GM18873 (cell line): Measurements from ENCODE around the gene ZNF746.
"Not testable (repeated sequence)": the region's sequence is repeated elsewhere in the genome, so short reads cannot be mapped to it uniquely, and the experiment has no call there.

ENCODE experiments used
- ATAC-seq: cut with Tn5 transposase; IDR thresholded peaks from one replicate; pipeline ENCODE4 v1.9.1; 2021; ENCODE audit warnings: mild to moderate bottlenecking, moderate library complexity, moderate number of reproducible peaks; ENCODE audit not compliant: unreplicated experiment, low FRiP score

ZNF746 gene

DNA sequence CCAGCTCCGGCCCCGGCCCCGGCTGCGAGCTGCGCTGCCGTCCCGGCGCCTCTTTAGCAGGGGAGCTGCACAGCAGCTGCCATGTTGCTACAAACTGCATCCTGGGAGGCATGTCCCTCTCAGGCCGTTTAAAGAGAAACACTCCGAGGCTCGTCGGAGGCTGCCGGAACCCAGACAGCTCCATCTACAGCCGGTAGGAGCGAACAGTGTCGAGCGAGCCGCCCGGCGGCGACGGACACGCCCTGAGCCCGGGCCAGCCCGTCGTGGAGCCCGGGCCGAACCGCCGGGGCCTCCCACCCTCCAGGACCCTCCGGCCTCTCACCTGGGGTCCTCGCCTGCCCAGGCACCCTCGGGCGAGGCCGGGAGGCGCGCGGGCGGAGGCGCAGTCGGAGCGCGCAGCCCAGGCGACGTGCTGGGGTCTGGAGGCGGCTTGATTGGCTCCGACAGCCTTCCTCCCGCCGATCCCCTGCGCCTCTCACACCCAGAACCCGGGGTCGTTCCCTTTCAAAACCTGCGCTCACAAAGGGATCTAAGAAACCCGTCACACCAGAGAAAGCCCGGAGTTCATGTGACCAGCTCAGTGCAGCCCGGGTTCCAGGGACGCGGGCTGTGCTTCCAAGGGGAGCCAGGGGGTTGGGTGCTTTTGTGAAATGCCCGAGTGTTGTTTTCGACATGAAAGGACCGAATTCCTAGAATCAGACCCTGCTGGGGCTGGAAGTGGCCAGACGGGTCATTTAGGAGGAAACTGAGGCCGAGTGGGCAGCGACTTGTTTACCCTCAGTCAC, 36.9 kb downstream of the ZNF746 start, which contains the start of gene ZNF777:
TSS of gene ZNF777 (minus strand) at position 570 of the 785 bp plus-strand sequence. CDS start 5,040 bp downstream, outside the sequence.
- ATAC-seq: peak; percentile 97

DNA sequence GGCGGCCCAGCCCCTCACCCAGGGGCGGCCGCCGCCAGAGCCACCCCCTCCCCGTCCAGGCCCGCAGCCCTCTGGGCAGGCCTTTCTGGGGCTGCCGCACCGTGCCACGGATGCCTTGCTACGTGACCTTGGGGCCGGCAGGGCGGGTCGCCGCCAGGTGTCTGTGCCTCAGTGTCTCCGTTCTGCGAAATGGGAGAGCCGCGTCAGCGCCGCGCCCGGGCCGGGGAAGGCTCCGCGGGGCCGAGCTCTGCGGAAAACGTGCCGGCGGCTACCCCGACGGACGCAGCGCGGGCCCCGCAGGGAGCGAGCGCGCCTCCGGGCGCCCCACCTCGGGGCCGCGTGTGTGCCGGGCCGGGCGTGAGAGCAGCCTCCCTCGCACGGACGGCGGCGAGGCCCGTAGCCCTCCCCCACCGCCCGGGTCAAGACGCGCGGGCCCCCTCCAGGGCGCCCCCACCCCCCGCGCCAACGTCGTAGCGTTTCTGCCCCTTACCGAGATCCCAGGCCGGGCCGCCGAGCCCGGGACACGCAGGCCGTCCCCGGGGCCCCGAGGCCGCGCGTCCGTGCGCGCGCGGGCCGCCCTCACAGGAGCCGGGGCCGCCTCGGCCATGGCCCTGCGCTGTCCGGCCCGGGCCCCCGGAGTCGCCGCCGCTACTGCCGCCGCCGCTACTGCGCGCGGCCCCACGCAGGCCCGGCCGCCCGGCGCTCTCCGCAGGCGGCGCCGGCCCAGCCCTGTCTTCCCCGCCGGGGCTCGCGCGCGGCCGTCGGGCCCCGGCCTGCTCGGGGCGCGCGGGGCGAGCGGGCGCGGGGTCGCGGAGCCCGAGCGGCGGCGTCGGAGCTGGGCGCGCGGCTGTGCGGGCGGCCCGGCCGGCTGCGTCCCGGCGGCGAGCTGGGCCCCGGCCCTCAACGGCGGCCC, 37.8 kb downstream of the ZNF746 start:
- ATAC-seq: peak; percentile 21

DNA sequence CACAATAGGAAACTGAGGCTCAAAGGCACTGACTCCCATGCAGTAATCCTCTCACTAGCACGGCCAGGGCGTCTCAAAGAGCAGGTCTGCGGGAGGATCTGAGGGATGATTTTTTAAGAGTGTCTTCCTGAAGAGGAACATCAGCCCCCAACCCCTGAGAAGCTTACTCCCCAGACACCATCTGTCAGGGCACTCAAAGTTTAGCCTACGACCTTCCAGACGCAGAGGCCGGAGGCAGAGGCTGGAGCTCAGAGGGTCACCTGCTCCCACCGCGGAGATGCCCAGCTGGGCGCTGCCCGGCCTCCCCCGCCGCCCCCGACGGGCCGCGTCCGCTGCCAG, 38.4 kb downstream of the ZNF746 start:
- ATAC-seq: no peak

DNA sequence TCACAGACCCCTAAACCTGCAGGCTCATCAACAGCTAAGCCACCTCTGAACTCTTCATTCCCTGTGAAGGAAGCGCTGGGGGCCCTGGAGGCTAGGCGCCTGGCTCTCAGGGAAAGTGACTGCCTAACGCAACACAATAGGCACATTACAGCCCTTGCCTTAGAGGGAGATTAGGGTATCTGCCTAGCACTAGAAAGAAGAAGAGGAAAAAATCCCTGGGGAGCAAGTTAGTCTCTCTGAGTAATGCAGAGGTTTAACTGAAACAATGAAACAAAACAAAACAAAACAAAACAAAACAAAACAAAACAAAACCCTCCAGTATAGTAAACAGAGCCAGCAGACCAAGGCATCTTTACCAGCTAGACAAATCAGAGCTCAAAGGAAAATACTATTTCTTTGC, 39.4 kb downstream of the ZNF746 start:
- no peak for ATAC-seq

DNA sequence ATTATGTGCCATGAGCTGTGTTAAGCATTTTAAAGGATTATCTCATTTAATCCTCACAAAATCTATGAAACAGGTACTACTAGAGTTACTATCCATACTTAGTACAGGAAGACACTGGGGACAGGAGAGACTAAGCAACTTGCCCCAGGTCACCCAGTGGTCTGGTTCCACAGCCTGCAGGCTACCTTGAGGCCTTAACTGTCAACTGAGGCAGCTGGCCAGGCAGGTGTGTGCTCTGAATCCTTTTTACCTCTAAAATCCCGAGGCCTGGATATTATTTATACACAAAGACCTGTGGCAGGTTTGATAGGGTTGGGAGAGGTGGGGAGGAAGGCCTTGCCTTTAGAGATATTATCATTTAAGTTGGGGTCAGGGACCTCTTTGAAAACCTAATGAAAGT, 39.8 kb downstream of the ZNF746 start:
- no peak for ATAC-seq

DNA sequence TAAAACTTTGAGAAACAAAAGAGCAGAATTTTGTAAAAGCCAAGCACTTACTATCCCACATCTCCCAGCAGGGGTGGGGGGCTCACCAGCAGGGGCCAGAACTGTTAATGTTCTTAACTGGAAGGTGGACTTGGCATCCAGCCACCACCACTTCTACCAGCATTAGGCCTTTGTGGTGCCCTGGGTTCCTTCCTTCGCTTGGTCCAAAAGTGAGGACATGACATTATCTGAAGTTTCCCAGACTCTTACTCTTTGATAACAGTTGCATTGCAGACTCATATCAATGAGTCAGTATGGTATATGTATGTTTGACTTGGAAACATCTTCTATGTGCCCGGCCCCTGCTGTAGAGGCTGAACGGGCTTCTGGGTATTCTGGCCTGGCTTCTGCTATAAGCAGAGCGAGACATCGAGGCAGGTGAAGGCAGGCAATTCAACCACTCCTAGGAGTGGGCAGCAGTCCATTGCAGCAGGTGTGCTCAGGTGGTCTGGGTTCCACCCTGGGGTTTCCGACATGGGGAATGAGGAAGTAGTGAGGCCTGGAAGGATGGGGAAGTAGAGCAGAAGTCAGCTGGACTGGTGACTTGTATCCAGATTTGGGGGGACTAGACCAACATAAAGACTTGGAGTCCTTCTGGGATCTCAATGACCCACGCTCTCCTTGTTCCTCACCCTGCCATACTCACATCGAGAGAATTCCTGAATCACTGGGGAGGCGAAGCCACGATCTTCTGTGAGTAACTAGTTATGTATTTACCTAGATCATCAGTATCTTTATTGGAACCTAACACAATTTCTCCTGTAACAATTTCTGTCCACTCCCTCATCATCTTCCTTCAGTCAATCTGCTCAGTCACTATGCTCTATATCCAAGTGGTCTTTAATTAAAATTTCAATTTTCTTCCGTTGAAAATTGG, 40.8 kb downstream of the ZNF746 start:
- ATAC-seq: no peak

DNA sequence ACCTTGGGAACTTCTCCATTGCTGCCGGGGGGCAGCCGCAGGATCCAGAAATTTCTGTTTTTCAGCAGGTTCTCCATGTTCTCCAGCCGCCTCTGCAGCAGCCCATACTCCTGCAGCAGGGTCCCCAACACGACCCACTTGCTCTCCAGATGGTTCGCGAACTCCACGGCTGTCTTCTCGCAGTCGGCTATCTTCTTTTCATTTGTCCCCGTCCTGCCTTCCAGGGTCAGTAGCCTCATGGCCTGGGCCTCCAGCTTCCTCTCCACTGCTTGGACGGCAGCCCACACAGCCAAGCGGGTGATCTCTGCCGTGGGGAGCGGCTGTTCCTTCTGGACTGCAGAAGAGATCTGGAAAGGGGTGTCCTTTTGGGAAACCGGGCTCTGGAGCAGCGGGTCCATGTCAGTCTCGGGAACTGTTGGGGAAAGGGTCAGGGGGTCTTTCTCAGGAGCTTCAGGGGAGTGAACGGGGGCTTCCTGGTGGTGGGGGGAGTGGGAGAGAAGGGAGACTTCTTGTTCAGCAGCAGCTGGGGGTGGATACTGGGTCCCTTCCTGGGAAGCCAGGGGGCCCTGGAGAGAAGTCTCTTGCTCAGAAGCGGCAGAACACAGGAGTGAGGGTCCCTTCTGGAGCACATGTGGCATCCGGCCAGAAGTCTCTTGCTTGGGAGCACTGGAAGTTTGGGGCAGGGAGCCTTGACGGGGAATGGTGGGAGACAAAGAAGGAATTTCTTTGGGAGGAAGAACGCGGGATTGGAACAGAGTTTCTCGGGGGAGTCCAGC, 42.2 kb downstream of the ZNF746 start:
- ATAC-seq: no peak

DNA sequence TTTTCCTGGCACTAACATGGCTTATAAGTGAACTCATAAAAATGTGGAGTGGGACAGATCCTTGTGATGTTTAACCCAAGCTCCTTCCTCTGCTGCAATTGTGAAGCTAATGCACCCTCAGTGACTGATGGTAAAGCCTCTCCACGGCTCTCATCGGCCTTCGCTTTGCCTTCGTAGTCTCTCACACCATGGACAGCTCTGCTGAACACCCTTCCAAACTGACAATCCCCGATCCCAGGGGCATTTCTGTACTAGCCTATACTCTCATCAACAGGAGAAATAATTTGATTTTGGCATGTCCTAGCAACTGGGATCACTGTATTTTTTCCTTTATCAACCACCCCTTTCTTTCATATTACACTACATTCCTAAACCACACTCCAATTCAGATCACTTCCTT, 42.9 kb downstream of the ZNF746 start:
- no peak for ATAC-seq

DNA sequence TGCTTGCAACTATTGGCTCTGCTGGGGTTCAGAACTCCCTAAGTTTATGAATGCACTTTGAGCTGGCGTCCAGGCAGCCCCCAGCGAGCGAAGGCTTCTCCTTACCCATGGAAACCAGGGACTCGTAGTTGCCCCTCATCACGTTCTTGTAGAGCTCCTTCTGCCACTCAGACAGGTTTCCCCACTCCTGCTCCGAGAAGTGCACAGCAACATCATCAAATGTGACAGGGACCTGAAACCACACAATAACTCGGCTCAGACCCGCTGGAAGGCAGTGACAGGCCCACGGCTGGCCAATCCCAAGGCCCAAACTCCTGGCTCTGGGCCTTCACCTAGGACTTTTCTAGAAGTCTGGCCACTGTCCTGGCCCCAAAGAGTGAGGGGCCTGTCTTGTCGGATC, 43.6 kb downstream of the ZNF746 start:
- no peak for ATAC-seq

DNA sequence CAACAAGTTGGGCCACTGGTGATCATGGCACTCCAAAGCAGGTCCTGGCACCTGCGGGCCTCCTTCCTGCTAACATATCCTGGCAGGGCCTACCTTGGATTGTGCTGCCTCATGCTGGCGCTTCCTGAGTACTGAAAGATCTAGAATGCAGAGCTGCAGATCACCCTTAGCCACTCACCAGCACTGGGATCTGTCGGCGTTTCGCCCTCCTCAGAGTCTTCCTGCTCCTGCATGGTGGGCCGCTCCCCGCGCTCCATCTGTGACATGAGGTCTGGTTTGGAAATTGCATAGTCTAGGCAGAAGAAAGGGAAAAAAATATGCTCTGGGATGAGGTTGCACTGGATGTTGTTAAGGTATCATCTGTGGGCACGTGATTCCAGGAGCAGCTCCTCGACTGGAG, 46.8 kb downstream of the ZNF746 start:
- ATAC-seq: no peak

DNA sequence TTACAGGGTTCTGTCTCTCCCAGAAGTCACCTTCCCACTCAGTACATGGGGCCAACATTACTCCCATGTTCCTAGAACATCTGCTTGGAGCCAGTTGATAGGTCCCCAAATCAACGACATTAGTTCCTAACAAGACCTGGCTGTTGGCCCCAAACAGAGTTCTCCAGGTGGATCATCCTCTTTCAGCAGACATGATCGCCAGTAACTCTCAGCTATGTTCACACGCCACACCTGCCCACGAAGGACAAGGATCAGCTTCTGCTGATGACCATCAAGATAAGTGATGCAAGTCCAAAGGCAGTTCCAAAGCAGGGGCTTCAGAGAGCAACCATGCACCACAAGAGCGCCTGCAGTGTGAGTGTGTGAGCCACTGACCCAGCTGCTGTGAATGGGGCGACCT, 47.7 kb downstream of the ZNF746 start:
- no peak for ATAC-seq

DNA sequence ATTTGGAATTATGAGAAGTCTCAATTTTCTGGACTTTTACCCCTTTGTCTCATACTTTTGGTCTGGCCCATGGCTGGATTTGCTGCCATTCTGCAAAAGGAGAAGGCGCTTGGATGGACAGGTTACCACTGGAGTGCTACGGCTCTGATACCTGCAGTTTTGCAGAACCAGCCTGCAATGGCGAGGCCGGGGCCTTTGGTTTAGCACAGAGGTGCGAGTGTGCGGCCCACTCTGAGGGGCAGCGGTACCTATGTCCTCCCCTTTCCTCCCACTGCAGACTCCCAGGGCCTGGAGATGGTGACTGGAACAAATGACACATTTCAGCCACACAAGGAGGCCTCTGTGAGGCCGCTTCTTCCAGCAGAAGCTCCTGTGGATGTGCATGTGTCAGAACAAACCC, 48.6 kb downstream of the ZNF746 start:
- ATAC-seq: no peak

DNA sequence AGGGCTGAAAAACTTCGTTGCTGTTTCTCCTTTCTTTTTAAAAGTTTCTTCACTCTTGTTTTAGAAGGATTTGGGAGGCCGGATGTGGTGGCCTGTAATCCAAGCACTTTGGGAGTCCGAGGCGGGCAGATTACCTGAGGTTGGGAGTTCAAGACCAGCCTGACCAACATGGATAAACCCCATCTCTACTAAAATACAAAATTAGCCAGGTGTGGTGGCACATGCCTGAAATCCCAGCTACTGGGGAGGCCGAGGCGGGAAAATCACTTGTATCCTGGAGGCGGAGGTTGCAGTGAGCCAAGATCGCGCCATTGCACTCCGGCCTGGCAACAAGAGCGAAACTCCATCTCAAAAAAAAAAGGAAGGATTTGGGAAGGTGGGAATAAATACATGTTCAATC, 51.6 kb downstream of the ZNF746 start:
- not testable (repeated sequence) for ATAC-seq

DNA sequence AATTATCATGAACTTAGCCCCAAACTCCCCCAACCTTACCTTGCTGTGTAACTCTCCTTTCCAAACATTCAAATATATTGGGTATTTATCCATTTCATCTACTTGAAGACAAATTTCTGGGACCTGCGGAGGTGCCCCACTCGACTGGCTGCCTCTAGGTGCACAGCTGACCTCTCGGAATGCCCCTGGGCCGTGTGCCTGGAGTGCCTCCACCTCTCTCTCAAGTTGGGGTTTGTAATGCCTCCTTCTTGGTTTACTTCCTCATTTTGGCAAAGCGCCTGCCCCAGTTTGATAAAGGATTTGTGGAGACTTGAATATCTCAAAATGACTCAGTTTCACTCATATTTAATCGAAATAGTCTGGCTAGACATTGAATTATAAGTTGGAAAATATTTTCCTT, 53.3 kb downstream of the ZNF746 start:
- ATAC-seq: no peak

DNA sequence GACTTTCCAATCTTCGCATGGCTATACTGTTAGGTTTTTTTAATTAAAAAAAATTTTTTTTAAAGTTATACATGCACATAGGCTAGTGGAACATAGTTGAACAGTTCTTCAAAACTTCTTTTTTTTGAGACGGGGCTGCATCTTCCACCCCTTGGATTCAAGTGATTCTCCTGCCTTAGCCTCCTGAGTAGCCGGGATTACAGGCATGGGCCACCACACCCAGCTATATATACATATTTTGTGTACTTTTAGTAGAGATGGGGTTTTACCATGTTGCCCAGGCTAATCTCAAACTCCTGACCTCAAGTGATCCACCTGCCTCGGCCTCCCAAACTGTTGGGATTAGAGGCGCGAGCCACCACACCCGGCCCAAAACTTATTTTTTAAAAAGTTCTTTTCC, 54.1 kb downstream of the ZNF746 start:
- ATAC-seq: no peak

DNA sequence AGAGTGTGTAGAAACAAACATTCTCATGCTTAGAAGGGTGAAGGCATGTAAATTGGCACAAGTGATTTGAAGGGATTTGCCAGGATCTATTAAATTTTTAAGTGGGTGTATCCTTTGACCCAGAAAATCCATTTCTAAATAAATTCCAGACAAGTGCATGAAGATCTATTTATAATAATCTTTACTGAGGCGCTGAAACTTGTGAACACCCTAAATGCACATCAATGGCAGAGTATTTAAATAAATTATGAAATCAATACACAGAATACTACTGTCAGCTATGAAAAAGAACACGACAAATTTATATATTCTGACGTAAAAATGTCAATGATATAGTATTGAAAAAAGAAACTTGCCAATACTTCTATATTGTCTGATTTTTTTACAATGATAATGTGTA, 54.7 kb downstream of the ZNF746 start:
- no peak for ATAC-seq

DNA sequence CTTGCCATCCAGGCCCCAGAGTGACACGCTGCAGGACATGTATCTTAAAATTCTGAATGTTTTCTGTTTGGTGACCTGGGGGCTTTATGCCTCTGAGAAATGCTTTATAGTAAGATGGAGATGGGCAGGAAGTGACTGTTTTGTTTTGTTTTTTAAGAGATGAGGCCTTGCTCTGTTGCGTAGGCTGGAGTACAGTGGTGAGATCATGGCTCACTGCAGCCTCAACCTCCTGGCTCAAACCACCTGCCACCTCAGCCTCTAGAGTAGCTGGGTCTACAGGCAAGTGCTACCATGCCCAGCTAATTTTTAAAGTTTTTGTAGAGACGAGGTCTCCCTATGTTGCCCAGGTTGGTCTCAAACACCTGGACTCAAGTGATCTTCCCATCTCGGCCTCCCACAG, 57.4 kb downstream of the ZNF746 start:
- ATAC-seq: no peak

DNA sequence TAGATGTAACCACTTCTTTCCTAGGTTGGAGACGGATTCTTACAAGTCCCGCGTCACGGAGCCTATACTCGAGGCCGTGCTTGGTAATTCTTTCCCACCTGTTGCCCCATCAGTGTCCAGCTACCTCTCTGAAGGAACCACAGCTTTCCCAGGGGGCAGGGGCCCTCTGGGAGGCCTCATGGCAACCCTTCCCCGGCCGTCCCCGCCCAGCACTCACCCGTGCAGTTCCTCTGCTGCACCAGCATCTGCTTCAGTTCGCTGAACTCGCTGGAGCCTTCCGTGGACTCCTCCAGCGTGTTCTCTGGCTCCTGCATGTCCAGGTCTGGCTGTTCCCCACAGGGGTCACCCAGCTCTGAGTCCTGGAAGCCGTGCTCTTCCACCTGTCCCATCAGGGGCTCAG, 61.3 kb downstream of the ZNF746 start:
- no peak for ATAC-seq

DNA sequence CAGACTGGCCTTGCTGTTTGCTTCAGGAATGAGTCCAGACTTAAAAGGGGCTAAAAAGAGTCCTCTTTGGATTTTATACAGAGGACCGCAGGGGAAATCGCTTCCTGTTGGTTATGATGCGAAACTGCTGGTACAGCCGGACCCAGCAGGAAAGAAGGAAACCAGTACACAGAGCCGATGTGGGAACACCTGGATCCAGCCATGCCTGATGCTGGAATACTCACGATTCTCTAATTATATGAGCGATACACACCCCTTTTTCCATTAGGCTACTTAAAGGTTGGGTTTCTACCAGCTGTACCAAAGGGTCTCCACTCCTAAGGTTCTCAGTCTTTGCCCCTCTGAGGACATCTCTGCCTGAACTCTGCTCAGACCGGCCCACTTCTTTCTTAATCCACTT, 64.5 kb downstream of the ZNF746 start:
- ATAC-seq: no peak

DNA sequence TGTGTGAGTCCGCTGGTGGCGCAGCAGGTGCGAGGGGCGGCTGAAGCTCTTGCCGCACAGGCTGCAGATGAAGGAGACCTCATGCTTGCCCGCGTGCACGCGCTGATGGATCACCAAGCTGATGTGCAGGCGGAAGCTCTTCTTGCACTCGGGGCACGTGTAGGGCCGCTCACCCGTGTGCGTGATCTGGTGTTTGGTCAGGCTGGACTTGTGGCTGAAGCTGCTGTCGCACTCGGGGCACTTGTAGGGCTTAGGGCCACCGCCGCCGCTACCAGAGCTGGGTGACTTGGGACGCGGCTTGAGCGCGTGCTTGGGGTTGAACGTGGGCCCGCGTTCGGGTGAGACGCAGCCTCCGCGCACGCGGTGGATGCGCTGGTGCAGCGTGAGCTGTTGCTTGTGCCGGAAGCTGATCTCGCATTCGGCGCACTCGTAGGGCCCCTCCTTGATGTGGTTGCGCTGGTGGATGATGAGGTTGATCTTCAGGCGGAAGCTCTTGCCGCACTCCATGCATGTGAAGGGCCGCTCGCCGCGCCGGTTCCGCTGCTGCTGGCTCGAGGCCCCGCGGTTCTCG, 65.4 kb downstream of the ZNF746 start:
- no peak for ATAC-seq
